ENCODE data around the gene WBP2NL.
"Not testable (repeated sequence)": the region's sequence is repeated elsewhere in the genome, so short reads cannot be mapped to it uniquely, and the experiment has no call there.

Gene WBP2NL

GRCh38 chr22:42070517-42071422, 72.2 kb downstream of the WBP2NL start, which contains the start of gene NAGA:
TSS of gene NAGA (minus strand) at chr22:42070812. CDS start at chr22:42070297, 515 bp downstream.
- DNase-seq (ENCODE audit: insufficient read length, low spot score) (peak; percentile 95), FAIRE-seq (peak; percentile 98)

- not testable (repeated sequence) for FAIRE-seq; DNase-seq (ENCODE audit: insufficient read length, low spot score)
Observed at GRCh38 chr22:42071508-42071907, 72.9 kb downstream of the WBP2NL start.

- no peak for DNase-seq (ENCODE audit: insufficient read length, low spot score)
- no peak for FAIRE-seq
Observed at GRCh38 chr22:42072606-42073330, 74.2 kb downstream of the WBP2NL start.

GRCh38 chr22:42073621-42074041, 75.0 kb downstream of the WBP2NL start:
- DNase-seq (ENCODE audit: insufficient read length, low spot score): no peak
- no peak for FAIRE-seq

GRCh38 chr22:42074132-42074811, 75.7 kb downstream of the WBP2NL start, which contains the start of gene PHETA2:
TSS of gene PHETA2 (plus strand) at chr22:42074248. CDS start at chr22:42077294, 3,046 bp downstream.
- DNase-seq (ENCODE audit: insufficient read length, low spot score) (no peak), FAIRE-seq (no peak)

GRCh38 chr22:42074846-42075676, 76.5 kb downstream of the WBP2NL start:
- FAIRE-seq (no peak), DNase-seq (ENCODE audit: insufficient read length, low spot score) (no peak)

- no peak for FAIRE-seq
- no peak for DNase-seq (ENCODE audit: insufficient read length, low spot score)
Observed at GRCh38 chr22:42076764-42077485, 78.3 kb downstream of the WBP2NL start.

- no peak for FAIRE-seq
- DNase-seq (ENCODE audit: insufficient read length, low spot score): no peak
Observed at GRCh38 chr22:42077486-42078125, 79.0 kb downstream of the WBP2NL start.
